MV-4-11 (cell line): ENCODE measurements around the gene ADGRL3.
"Not testable (repeated sequence)": the region's sequence is repeated elsewhere in the genome, so short reads cannot be mapped to it uniquely, and the experiment has no call there.

Source experiments
- DNase-seq: peaks from one replicate; lab custom pipeline; 2025; lab: John Stamatoyannopoulos, UW

Gene ADGRL3

DNA sequence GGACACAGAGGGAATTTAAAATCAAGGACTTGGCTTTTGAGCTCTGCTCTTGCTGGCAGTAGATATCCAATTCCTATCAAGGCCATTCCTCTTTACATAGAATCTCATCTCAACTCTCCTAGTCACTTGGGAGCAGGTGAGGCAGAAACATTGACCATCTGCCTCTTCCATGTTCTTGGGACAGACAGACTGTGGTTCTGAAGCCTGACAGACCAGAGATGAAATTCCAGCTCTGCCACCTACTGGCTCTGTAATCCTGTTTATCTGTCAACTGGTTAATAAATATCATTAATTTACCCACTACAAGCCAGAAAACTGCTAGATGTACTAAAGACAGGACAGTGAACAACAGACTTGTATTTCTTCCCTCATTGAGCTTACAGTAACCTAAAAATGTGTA, 300.8 kb downstream of the ADGRL3 start:
- no peak for DNase-seq

DNA sequence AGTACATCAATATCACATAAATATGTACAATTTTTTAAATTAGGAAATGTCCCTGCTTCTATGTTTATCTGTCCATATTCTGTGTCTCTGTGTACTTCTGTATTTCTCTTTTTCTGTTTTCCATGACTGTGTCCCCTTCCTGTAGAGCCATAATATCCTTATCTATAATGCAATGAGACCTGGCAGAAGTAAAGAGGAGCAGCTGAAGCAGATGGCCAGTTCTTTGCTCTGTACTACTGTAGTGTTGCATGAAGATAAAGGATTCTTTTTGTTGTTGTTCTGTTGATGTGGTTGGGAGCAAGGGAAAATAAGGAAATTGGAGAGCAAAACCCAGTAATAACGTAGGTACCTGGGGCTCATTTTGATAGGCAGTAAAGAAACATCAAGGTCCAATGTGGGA, 301.7 kb downstream of the ADGRL3 start:
- DNase-seq = no peak

DNA sequence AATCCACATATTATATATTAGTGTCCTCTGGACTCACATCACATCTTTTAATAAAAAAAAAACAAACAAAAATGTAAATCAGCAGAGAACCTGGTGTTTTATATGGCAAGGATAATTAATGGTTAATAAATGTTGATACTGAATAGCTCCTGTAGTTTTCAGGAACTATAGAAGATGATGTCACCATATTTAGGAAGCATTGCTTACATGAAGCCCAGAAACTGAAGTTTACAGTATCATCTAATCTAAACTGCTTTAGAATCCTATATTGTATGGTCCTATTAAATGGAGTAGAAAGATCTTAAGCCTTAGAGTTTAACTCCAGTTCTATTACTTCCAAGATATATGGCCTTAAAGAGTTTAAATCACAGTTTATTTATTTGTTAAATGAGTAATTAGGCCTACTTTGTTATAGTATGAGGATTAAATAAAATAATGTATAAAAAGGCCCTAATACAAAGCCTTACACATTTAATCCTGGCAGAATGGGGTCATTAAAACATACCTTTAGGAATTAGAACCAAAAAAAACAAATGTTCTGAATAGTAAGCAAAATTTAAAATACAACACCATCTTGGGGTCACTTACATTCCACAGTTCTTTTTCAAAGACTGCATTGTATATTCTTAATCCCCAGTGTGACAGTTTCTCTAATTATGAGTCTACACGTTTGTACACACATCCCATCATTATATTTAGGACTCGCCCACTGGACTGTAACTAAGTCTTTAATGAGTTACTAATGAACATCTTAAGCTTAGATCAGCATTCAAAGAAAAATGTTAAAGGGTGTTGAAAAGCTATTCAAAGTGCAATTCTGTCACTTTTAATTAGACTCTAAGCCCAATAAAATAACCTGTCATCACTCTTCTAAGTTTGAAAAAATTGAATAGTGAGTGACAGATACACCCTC, 305.9 kb downstream of the ADGRL3 start:
- no peak for DNase-seq

DNA sequence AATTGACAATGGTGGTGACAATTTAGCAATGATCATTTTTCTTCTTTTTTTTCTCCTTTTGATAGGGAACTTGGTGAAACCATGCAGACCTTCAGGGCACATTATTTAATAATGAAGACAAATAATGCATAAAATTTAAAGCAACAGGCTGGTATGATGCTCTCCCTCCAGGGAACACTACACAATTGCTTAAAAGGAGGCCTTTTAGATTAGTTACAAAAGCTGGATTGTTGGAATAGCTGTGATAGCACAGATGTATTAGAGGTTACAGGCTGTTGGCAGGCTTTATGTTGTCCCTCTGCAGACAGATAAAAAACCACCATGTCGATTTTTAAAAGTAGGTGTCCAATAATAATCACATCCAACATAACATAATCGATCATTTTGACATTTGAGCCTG, 307.0 kb downstream of the ADGRL3 start:
- no peak for DNase-seq

- DNase-seq = not testable (repeated sequence)
Measured at GRCh38 chr4:61509721-61510241, 309.7 kb downstream of the ADGRL3 start.

- DNase-seq = peak; percentile 33
Measured at GRCh38 chr4:61511716-61512488, 311.8 kb downstream of the ADGRL3 start.

- DNase-seq = no peak
Measured at GRCh38 chr4:61514991-61515390, 314.9 kb downstream of the ADGRL3 start.

GRCh38 chr4:61517144-61517543, 317.0 kb downstream of the ADGRL3 start:
- no peak for DNase-seq

- no peak for DNase-seq
Measured at GRCh38 chr4:61520166-61520565, 320.0 kb downstream of the ADGRL3 start.

DNA sequence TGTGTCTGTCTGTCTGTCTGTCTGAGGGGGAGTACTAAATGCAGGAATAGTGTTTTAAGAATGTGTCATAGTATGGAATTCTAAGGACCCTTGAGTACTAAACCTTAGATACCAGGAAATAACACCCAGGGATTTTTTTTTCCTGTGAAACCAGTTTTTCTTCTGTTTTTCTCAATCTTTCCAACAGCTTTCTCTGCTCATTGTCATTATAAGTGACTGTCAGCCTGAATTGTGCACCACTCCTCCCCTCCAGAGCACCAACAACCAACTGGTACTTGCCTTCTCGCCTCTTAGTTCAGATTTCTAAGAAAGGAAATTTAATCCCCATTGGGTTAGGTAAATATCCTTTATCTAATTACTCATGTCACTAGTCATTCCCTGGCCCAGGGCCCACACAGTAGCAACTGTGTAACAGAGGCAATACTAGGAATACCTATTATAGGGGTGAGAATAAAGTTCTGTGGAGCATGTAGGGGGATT, 320.6 kb downstream of the ADGRL3 start:
- peak; percentile 13 for DNase-seq

DNA sequence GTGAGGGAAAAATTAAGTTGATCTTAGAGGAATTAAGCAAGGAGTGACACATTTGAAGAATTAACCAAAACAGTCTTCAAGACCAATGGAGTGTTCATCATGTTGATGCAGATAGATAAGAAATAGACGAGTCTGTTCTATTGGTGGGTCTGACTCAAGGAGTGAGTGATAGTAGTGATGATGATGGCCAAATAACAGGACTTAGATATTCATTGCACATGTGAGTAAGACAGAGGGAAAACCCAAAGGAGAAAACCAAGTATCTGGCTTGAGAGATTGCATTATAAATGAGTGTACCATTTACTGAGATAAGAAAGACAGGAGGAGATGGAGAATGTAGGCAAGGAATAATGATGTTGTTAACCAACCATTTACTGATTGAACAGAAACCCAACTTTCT, 321.3 kb downstream of the ADGRL3 start:
- DNase-seq = no peak

GRCh38 chr4:61522312-61522711, 322.2 kb downstream of the ADGRL3 start:
- peak; percentile 75 for DNase-seq

DNA sequence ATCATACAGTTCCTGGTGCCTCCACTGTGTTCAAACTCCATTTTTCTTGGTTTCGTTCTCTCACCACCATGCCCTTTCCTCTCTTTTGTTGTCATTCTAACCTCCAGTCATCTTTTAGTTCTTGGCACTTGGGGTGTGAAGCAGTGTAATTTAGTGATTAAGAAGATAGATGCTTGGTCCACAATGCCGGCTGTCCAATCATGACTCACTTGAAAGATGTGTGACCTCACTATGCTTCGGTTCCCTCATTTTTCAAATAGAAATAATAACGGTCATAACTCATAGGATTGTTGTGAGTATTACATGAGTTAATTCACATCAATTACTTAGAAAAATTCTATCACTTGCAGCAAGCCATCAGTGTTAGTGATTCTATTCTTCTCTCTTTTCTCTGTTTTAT, 327.8 kb downstream of the ADGRL3 start:
- no peak for DNase-seq

GRCh38 chr4:61528595-61528994, 328.5 kb downstream of the ADGRL3 start:
- no peak for DNase-seq

GRCh38 chr4:61531188-61531587, 331.1 kb downstream of the ADGRL3 start:
- no peak for DNase-seq

GRCh38 chr4:61532336-61533000, 332.3 kb downstream of the ADGRL3 start:
- DNase-seq = no peak

DNA sequence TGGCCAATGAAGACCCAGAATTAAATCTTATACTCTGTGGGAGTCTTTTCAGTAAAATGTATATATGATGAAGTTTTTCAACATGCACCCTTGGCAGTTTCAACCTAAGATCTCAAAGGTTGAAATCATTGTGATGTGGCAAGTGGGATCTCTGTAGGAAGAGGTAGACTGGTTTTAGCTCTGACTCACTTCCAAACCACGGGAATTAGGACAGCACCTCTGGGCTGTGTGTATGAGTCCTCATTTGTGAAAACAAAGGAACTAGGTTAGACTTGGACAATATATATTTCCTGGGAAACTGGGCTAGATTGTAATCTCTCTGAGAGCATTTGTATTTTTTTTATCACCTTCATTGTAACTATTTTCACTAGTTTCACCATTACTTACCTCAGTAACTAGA, 333.0 kb downstream of the ADGRL3 start:
- DNase-seq = no peak

- peak; percentile 90 for DNase-seq
Measured at GRCh38 chr4:61540944-61541343, 340.8 kb downstream of the ADGRL3 start.

- no peak for DNase-seq
Measured at GRCh38 chr4:61541459-61541858, 341.3 kb downstream of the ADGRL3 start.

GRCh38 chr4:61543976-61544375, 343.9 kb downstream of the ADGRL3 start:
- no peak for DNase-seq

DNA sequence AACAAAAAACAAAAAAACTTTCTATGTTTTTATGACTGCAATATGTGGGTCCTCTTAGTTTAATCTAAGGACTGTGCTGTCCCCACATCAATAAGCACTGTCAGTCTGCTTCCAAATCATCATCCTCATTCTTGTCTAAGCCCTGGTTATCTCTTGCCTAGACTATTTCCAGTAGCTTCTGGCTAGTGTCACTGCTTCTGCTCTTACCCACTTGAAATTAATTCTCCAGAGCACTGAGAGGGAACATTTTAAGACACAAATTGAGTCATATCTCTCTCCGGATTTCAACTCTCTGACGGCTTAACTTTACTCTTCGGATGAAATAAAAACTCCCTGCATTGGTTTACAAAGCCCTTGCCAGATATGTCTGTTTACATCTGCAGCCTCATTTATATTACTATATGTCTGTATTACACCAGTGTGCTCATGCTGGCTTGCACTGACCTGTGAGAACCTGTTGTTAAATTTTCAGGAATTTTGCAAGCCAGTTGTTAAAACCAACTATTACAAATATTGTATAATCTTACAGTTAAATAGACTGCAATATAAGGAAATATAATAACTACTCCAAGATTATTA, 345.9 kb downstream of the ADGRL3 start:
- no peak for DNase-seq

DNA sequence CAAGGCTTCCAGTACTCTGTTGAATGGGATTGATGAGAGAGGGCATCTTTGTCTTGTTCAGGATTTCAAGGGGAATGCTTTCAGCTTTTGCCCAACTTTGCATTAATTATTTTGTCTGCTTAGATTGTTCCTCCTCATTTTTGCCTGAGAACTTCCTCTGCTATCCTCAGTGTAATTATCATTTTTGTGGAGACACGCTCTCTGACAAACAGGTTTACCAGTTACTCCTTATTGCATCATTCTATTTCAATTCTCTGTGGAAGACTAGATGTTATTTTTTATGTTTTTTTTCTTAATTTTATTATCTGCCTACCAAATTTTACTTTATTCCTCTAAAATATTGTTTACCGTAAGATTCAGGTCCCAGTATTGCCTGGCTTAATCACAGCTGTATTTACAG, 349.2 kb downstream of the ADGRL3 start:
- DNase-seq = no peak
